Measurements from ENCODE around the gene THSD7B. TPM values are rescaled to one million over a fixed set of nuclear protein-coding genes. Genes with fewer than 3 reads are reported as not detected.

THSD7B gene
- total RNA-seq, 1 donor from 2014 or later: 9.8 TPM

- DNase-seq (ENCODE audit: extremely low spot score, unreplicated experiment): no peak
- no peaks in the 10 kb centered on the region for H3K9me3 Mint-ChIP-seq
- TF ChIP-seq CTCF (conservative IDR thresholded peaks at IDR 0.05): no peak
- H3K27ac Mint-ChIP-seq: no peak overlapping the region
- peaks cover 3% of the 10 kb centered on the region for H3K36me3 Mint-ChIP-seq
- H3K27me3 Mint-ChIP-seq: peaks cover 24% of the 10 kb centered on the region
- no peak overlapping the region for H3K4me3 Mint-ChIP-seq
- H3K4me1 Mint-ChIP-seq (ENCODE audit: unreplicated experiment): peaks cover 5% of the 10 kb centered on the region
Observed at GRCh38 chr2:137207030-137207429, 441.7 kb downstream of the THSD7B start.

GRCh38 chr2:137208431-137208891 lies 443.1 kb downstream of the THSD7B start:
- Mint-ChIP-seq H3K27ac (peak overlapping the region; percentile 75), H3K9me3 (no peaks in the 10 kb centered on the region), H3K27me3 (peaks cover 18% of the 10 kb centered on the region), H3K4me3 (no peak overlapping the region), H3K4me1 (ENCODE audit: unreplicated experiment) (no peaks in the 10 kb centered on the region), H3K36me3 (no peaks in the 10 kb centered on the region)
- TF ChIP-seq CTCF (conservative IDR thresholded peaks at IDR 0.05): no peak
- no peak for DNase-seq (ENCODE audit: extremely low spot score, unreplicated experiment)

DNA sequence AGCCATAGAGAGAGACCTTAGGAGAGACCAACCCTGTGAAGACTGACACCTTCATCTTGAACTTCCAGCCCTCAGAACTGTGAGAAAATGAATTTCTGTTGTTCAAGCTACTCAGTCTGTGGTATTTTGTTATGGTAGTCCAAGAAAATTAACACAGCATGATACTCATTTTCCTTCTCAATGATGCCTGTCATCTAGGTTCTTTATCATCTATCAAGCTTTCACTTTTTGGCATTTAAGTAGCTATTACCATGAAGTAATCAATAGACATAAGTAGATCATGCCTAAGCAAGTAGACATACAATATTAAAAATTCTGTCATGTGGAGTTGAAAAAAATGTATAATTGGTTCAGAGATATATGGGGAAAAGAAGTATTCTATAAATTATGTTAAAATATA lies 444.7 kb downstream of the THSD7B start:
- no peak for TF ChIP-seq CTCF (conservative IDR thresholded peaks at IDR 0.05)
- Mint-ChIP-seq H3K36me3 (no peaks in the 10 kb centered on the region), H3K27me3 (peaks cover 13% of the 10 kb centered on the region), H3K9me3 (no peaks in the 10 kb centered on the region), H3K27ac (no peak overlapping the region), H3K4me3 (no peak overlapping the region), H3K4me1 (ENCODE audit: unreplicated experiment) (no peaks in the 10 kb centered on the region)
- DNase-seq (ENCODE audit: extremely low spot score, unreplicated experiment): no peak

DNA sequence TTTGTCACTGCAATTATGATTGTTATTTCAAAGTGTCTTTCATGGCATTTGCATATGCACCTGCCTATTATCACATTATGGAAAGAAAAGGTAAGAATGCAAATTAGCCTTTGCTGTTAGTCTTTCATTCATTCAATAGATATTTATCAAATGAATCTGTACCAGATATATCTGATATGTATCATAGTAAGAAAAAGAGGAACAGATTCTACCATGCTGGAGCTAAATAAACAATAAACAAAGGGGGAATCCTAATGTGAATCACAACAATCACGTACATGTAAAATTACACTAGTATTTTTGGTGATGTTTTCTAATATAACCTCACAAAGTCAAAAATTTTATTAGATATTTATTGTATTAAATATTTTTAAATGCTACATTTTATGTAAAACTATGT lies 446.4 kb downstream of the THSD7B start:
- no peaks in the 10 kb centered on the region for H3K36me3 Mint-ChIP-seq

DNA sequence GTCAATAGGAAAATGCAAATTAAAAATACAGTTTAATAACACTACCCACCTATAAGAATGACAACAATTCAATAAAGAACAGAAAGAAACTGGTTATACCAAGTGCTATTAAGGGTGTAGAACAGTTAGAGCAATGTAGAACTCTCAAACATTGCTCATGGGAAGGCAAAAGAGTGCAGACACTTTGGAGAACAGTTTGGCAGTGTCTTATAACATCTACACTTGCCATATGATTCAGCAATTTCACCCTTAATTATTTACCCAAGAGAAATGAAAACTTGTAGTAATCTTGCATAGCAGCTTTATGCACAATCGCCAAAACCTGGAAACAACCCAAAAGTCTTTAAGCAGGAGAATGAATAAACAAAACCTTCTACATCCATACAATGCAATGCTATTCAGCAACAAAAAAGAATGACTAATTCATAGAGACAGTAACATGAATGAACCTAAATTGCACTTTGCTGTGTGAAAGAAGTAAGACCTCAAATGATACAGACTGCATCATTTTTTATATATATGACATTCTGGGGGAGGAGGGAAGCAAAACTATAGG lies 455.2 kb downstream of the THSD7B start:
- Mint-ChIP-seq H3K4me3 (no peak overlapping the region), H3K27ac (no peak overlapping the region), H3K9me3 (peaks cover 7% of the 10 kb centered on the region), H3K4me1 (ENCODE audit: unreplicated experiment) (no peaks in the 10 kb centered on the region), H3K27me3 (no peaks in the 10 kb centered on the region), H3K36me3 (no peaks in the 10 kb centered on the region)
- no peak for TF ChIP-seq CTCF (conservative IDR thresholded peaks at IDR 0.05)
- no peak for DNase-seq (ENCODE audit: extremely low spot score, unreplicated experiment)

More for the DNA sequence above, 446.4 kb downstream of the THSD7B start:
- H3K27ac Mint-ChIP-seq: no peak overlapping the region
- no peak overlapping the region for H3K4me3 Mint-ChIP-seq
- H3K9me3 Mint-ChIP-seq: no peaks in the 10 kb centered on the region
- no peak for DNase-seq (ENCODE audit: extremely low spot score, unreplicated experiment)
- no peaks in the 10 kb centered on the region for H3K4me1 Mint-ChIP-seq (ENCODE audit: unreplicated experiment)
- no peak for TF ChIP-seq CTCF (conservative IDR thresholded peaks at IDR 0.05)
- peaks cover 6% of the 10 kb centered on the region for H3K27me3 Mint-ChIP-seq

Measured in type B pancreatic cell (in vitro differentiated cells).